Measurements from ENCODE around the gene LYVE1. TPM values are rescaled to one million over a fixed set of nuclear protein-coding genes. Genes with fewer than 3 reads are reported as not detected.

LYVE1 gene
- polyA plus RNA-seq, 10 donors: 66.5 to 111 (median 87.8) TPM

GRCh38 chr11:10526974-10527918, 41.2 kb downstream of the LYVE1 start:
- DNase-seq: no peak

GRCh38 chr11:10524471-10524870, 44.0 kb downstream of the LYVE1 start:
- no peak for DNase-seq

GRCh38 chr11:10522921-10523320, 45.5 kb downstream of the LYVE1 start:
- no peak for DNase-seq

- no peak for DNase-seq
Observed at GRCh38 chr11:10522276-10522675, 46.2 kb downstream of the LYVE1 start.

- DNase-seq: no peak
Observed at GRCh38 chr11:10520562-10520961, 47.9 kb downstream of the LYVE1 start.

- no peak for DNase-seq
Observed at GRCh38 chr11:10519630-10520029, 48.8 kb downstream of the LYVE1 start.

GRCh38 chr11:10518891-10519290, 49.6 kb downstream of the LYVE1 start:
- DNase-seq: no peak

GRCh38 chr11:10518123-10518522, 50.3 kb downstream of the LYVE1 start:
- DNase-seq: no peak

GRCh38 chr11:10515418-10515817, 53.0 kb downstream of the LYVE1 start:
- no peak for DNase-seq

- no peak for DNase-seq
Observed at GRCh38 chr11:10514709-10515108, 53.8 kb downstream of the LYVE1 start.

GRCh38 chr11:10514202-10514601, 54.3 kb downstream of the LYVE1 start:
- no peak for DNase-seq

- DNase-seq: no peak
Observed at GRCh38 chr11:10511181-10511621, 57.3 kb downstream of the LYVE1 start.

Other genes with a start within 250 kb of the LYVE1 start
- gene AMPD3, start 113.4 kb downstream of the LYVE1 start, polyA plus RNA-seq (ENCODE audit: insufficient read length in 10 of 10): 1 to 10 TPM; 3.1 to 4.9 (median 3.9) TPM
- gene RNF141, start 27.5 kb downstream of the LYVE1 start, polyA plus RNA-seq (ENCODE audit: insufficient read length in 10 of 10): 10 to 100 TPM; 17.2 to 27.4 (median 22.3) TPM
- gene IRAG1, start 125.1 kb upstream of the LYVE1 start, polyA plus RNA-seq (ENCODE audit: insufficient read length in 10 of 10): 1 to 10 TPM; 3.1 to 6.9 (median 3.9) TPM
- gene CTR9, start 182.6 kb upstream of the LYVE1 start, polyA plus RNA-seq (ENCODE audit: insufficient read length in 10 of 10): 10 to 100 TPM; 25.0 to 35.8 (median 31.8) TPM
- 100 to 1,000 TPM; 673 to 938 (median 767) TPM for gene EIF4G2, start 240.3 kb upstream of the LYVE1 start, polyA plus RNA-seq (ENCODE audit: insufficient read length in 10 of 10)